Activated T-helper 9 cell treated with anti-CD3 and anti-CD28 coated beads, Interleukin-2, amount 50 U/mL, for 16 hours (primary cell): Measurements from ENCODE around the gene AAMP.
"Not testable (repeated sequence)": the region's sequence is repeated elsewhere in the genome, so short reads cannot be mapped to it uniquely, and the experiment has no call there.

Source experiments
- DNase-seq: peaks from one replicate; pipeline ENCODE4 v3.0.0-alpha.2; 2020; ENCODE audit warnings: low read depth

AAMP gene

GRCh38 chr2:218269900-218270720 lies at the start of gene AAMP, which contains the start of gene PNKD:
TSS of gene AAMP (minus strand) at chr2:218270137. CDS start at chr2:218270086, 51 bp downstream.
TSS of gene PNKD (plus strand) at chr2:218270519. CDS start at chr2:218270536, 17 bp downstream.
- peak; percentile 100 for DNase-seq

GRCh38 chr2:218318241-218318640 lies 48.3 kb upstream of the AAMP start:
- no peak for DNase-seq

GRCh38 chr2:218317835-218318234 lies 47.9 kb upstream of the AAMP start:
- no peak for DNase-seq

GRCh38 chr2:218317303-218317630 lies 47.3 kb upstream of the AAMP start:
- no peak for DNase-seq

GRCh38 chr2:218315397-218315796 lies 45.5 kb upstream of the AAMP start:
- no peak for DNase-seq

- DNase-seq, result not testable (repeated sequence)
Observed at GRCh38 chr2:218314764-218315163, 44.8 kb upstream of the AAMP start.

- no peak for DNase-seq
Observed at GRCh38 chr2:218313356-218313755, 43.4 kb upstream of the AAMP start.

- no peak for DNase-seq
Observed at GRCh38 chr2:218312267-218312756, 42.4 kb upstream of the AAMP start.

- not testable (repeated sequence) for DNase-seq
Observed at GRCh38 chr2:218311541-218312266, 41.8 kb upstream of the AAMP start.

GRCh38 chr2:218310853-218311540 lies 41.1 kb upstream of the AAMP start:
- DNase-seq, result no peak

GRCh38 chr2:218307415-218308090 lies 37.6 kb upstream of the AAMP start:
- no peak for DNase-seq

- DNase-seq, result no peak
Observed at GRCh38 chr2:218306184-218306920, 36.4 kb upstream of the AAMP start.

GRCh38 chr2:218305383-218305782 lies 35.4 kb upstream of the AAMP start:
- no peak for DNase-seq

- peak; percentile 73 for DNase-seq
Observed at GRCh38 chr2:218301176-218301819, 31.4 kb upstream of the AAMP start.

GRCh38 chr2:218300141-218300540 lies 30.2 kb upstream of the AAMP start:
- DNase-seq, result no peak

GRCh38 chr2:218298314-218298875 lies 28.5 kb upstream of the AAMP start:
- no peak for DNase-seq

- no peak for DNase-seq
Observed at GRCh38 chr2:218296847-218297246, 26.9 kb upstream of the AAMP start.

- DNase-seq, result no peak
Observed at GRCh38 chr2:218296200-218296599, 26.3 kb upstream of the AAMP start.

- no peak for DNase-seq
Observed at GRCh38 chr2:218295029-218295428, 25.1 kb upstream of the AAMP start.

GRCh38 chr2:218294430-218295022 lies 24.6 kb upstream of the AAMP start:
- no peak for DNase-seq
